Kidney capillary endothelial cell (primary cell): Measurements from ENCODE around the gene RETN.
"Not testable (repeated sequence)": the region's sequence is repeated elsewhere in the genome, so short reads cannot be mapped to it uniquely, and the experiment has no call there.

Source experiments
- DNase-seq: peaks from one replicate; pipeline ENCODE4 v3.0.0-alpha.2; 2018; ENCODE audit warnings: low spot score

Gene RETN

GRCh38 chr19:7637374-7638256 lies 31.2 kb upstream of the RETN start:
- DNase-seq: no peak

GRCh38 chr19:7638802-7639465 lies 29.9 kb upstream of the RETN start:
- no peak for DNase-seq

GRCh38 chr19:7639863-7640348 lies 28.9 kb upstream of the RETN start:
- no peak for DNase-seq

GRCh38 chr19:7640803-7641202 lies 28.0 kb upstream of the RETN start:
- no peak for DNase-seq

GRCh38 chr19:7641290-7642276 lies 27.3 kb upstream of the RETN start:
- no peak for DNase-seq

- DNase-seq: no peak
Measured at GRCh38 chr19:7642295-7643030, 26.4 kb upstream of the RETN start.

- no peak for DNase-seq
Measured at GRCh38 chr19:7643031-7643415, 25.8 kb upstream of the RETN start.

GRCh38 chr19:7643629-7644549 lies 25.0 kb upstream of the RETN start:
- not testable (repeated sequence) for DNase-seq

- no peak for DNase-seq
Measured at GRCh38 chr19:7644550-7644877, 24.3 kb upstream of the RETN start.

GRCh38 chr19:7645163-7645562 lies 23.7 kb upstream of the RETN start:
- no peak for DNase-seq

- DNase-seq: no peak
Measured at GRCh38 chr19:7645656-7646425, 23.0 kb upstream of the RETN start.

- no peak for DNase-seq
Measured at GRCh38 chr19:7646426-7646700, 22.5 kb upstream of the RETN start.

- no peak for DNase-seq
Measured at GRCh38 chr19:7647156-7647555, 21.7 kb upstream of the RETN start.

GRCh38 chr19:7648265-7649014 lies 20.4 kb upstream of the RETN start:
- DNase-seq: no peak

- DNase-seq: no peak
Measured at GRCh38 chr19:7650148-7650547, 18.7 kb upstream of the RETN start.

GRCh38 chr19:7652061-7652641 lies 16.7 kb upstream of the RETN start:
- DNase-seq: peak; percentile 55

- no peak for DNase-seq
Measured at GRCh38 chr19:7654401-7654800, 14.4 kb upstream of the RETN start.

- peak; percentile 55 for DNase-seq
Measured at GRCh38 chr19:7655581-7655980, 13.3 kb upstream of the RETN start.
